ENCODE results near the gene HAUS6.

DNA sequence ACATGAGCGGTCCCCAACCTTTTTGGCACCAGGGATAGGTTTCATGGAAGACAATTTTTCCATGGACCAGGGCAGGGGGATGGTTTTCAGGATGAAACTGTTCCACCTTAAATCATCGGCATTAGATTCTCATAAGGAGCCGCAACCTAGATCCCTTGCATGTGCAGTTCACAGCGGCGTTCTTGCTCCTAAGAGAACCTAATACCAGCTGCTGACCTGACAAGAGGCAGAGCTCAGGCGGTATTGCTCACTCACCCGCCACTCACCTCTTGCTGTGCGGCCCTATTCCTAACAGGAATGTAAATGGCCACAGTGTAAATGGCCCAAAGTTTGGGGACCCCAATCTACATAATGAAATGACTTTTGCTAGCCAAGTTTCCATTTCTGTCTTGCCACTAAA is 27.7 kb upstream of the HAUS6 start:
- TF ChIP-seq, protein P1, sequence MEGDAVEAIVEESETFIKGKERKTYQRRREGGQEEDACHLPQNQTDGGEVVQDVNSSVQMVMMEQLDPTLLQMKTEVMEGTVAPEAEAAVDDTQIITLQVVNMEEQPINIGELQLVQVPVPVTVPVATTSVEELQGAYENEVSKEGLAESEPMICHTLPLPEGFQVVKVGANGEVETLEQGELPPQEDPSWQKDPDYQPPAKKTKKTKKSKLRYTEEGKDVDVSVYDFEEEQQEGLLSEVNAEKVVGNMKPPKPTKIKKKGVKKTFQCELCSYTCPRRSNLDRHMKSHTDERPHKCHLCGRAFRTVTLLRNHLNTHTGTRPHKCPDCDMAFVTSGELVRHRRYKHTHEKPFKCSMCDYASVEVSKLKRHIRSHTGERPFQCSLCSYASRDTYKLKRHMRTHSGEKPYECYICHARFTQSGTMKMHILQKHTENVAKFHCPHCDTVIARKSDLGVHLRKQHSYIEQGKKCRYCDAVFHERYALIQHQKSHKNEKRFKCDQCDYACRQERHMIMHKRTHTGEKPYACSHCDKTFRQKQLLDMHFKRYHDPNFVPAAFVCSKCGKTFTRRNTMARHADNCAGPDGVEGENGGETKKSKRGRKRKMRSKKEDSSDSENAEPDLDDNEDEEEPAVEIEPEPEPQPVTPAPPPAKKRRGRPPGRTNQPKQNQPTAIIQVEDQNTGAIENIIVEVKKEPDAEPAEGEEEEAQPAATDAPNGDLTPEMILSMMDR (IDR thresholded peaks at IDR 0.05) = no peak
- no peak for TF ChIP-seq POLR2A (IDR thresholded peaks at IDR 0.05)

Data from uterus (tissue), 2 donors.